Chondrocyte (in vitro differentiated cells): ENCODE results near the gene HOXC6. TPM values are rescaled to one million over a fixed set of nuclear protein-coding genes. Genes with fewer than 3 reads are reported as not detected.

Source experiments
- DNase-seq: peaks from one replicate; pipeline ENCODE4 v3.0.0; 2021; ENCODE audit warnings: mixed read lengths, low spot score
- H3K27ac Mint-ChIP-seq: one replicate; pipeline ENCODE4 v1.8.0; 2021; ENCODE audit warnings: mild to moderate bottlenecking, moderate library complexity, mixed read lengths; ENCODE audit not compliant: unreplicated experiment
- H3K27me3 Mint-ChIP-seq: 2 replicates; pipeline ENCODE4 v1.8.0; 2021; ENCODE audit warnings: low read depth, mixed read lengths
- H3K36me3 Mint-ChIP-seq: 2 replicates; pipeline ENCODE4 v1.8.0; 2021; ENCODE audit warnings: low read depth, mixed read lengths
- H3K4me1 Mint-ChIP-seq: 2 replicates; pipeline ENCODE4 v1.8.0; 2021; ENCODE audit warnings: low read depth, mild to moderate bottlenecking, mixed read lengths
- H3K4me3 Mint-ChIP-seq: one replicate; pipeline ENCODE4 v1.8.0; 2021; ENCODE audit warnings: mild to moderate bottlenecking, moderate library complexity, mixed read lengths; ENCODE audit not compliant: unreplicated experiment
- H3K9me3 Mint-ChIP-seq: 2 replicates; pipeline ENCODE4 v1.8.0; 2021; ENCODE audit warnings: low read depth, mixed read lengths
- CTCF ChIP-seq: fragments of 200-600 bp; sonication (generic); IDR thresholded peaks from 2 replicates; pipeline ENCODE4 v1.5.0; 2021; ENCODE audit warnings: antibody characterized with exemption, mild to moderate bottlenecking, moderate library complexity
- total RNA-seq: library from RNA; stranded (reverse); gene quantifications from 3 replicates; pipeline ENCODE4 v1.2.1, GENCODE V29; 2021

HOXC6 gene
- total RNA-seq, 1 donor from 2014 or later, result not detected

DNA sequence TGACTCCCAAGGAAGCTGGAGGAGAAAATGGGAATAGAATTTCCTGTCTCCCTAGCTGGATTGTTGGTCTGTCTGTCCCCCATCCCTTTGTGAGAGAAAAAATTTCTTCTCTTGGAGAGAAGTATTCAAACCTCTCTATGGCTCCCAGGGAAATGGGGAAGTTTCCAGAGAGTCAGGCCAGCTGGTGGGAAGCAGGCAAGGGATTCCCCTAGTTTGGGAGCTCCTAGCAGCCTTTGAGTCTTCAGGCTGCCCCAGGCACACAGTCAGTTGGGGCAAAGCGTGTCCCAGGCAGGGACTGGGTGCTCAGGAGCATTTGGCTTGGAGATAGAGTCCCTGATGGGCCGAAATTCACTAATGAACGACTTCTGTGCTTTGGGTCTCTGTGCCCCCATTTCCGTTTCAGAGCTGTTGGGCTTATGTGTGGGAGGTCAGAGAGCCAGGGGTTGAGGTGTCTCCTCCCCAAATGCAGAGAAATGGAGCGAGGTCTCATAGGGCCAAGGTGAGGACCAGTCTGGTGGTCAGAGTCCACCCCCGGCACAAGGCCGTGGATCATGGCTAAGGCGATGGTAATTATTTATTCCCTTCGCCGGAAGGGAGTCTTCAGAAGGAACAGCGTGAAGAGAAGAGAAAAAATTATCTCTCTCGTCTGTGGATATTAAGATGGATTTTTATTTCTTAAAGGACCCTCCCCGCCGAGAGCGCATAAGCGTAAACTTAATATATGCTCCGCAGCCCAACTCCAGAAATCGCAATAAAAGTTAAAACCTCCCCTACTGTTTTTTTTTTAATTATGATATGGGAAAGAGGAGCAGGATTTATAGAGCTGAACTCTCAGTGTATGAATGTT is 34.9 kb upstream of the HOXC6 start:
- H3K36me3 Mint-ChIP-seq, result peaks cover 5% of the 10 kb centered on the region
- no peak for TF ChIP-seq CTCF
- H3K9me3 Mint-ChIP-seq, result no peaks in the 10 kb centered on the region
- peak overlapping the region; percentile 40 for H3K4me3 Mint-ChIP-seq
- H3K4me1 Mint-ChIP-seq, result peaks cover 20% of the 10 kb centered on the region
- DNase-seq, result no peak
- H3K27me3 Mint-ChIP-seq, result peaks cover 93% of the 10 kb centered on the region
- H3K27ac Mint-ChIP-seq, result no peak overlapping the region

GRCh38 chr12:53994009-53994263 is 34.3 kb upstream of the HOXC6 start:
- no peak for TF ChIP-seq CTCF
- Mint-ChIP-seq H3K9me3 (no peaks in the 10 kb centered on the region), H3K4me1 (peaks cover 20% of the 10 kb centered on the region), H3K27ac (no peak overlapping the region), H3K4me3 (peak overlapping the region; percentile 40), H3K27me3 (peaks cover 93% of the 10 kb centered on the region), H3K36me3 (peaks cover 5% of the 10 kb centered on the region)
- DNase-seq, result no peak

GRCh38 chr12:53994264-53995001 is 33.8 kb upstream of the HOXC6 start:
- Mint-ChIP-seq H3K4me3 (peak overlapping the region; percentile 69), H3K9me3 (no peaks in the 10 kb centered on the region), H3K36me3 (peaks cover 5% of the 10 kb centered on the region), H3K4me1 (peaks cover 20% of the 10 kb centered on the region), H3K27ac (no peak overlapping the region), H3K27me3 (peaks cover 91% of the 10 kb centered on the region)
- TF ChIP-seq CTCF, result no peak
- DNase-seq, result no peak

GRCh38 chr12:53995002-53995377 is 33.2 kb upstream of the HOXC6 start:
- peaks cover 88% of the 10 kb centered on the region for H3K27me3 Mint-ChIP-seq
- no peak overlapping the region for H3K27ac Mint-ChIP-seq
- no peak for TF ChIP-seq CTCF
- DNase-seq, result no peak
- no peaks in the 10 kb centered on the region for H3K9me3 Mint-ChIP-seq
- peaks cover 21% of the 10 kb centered on the region for H3K4me1 Mint-ChIP-seq
- peaks cover 5% of the 10 kb centered on the region for H3K36me3 Mint-ChIP-seq
- H3K4me3 Mint-ChIP-seq, result peak overlapping the region; percentile 69

DNA sequence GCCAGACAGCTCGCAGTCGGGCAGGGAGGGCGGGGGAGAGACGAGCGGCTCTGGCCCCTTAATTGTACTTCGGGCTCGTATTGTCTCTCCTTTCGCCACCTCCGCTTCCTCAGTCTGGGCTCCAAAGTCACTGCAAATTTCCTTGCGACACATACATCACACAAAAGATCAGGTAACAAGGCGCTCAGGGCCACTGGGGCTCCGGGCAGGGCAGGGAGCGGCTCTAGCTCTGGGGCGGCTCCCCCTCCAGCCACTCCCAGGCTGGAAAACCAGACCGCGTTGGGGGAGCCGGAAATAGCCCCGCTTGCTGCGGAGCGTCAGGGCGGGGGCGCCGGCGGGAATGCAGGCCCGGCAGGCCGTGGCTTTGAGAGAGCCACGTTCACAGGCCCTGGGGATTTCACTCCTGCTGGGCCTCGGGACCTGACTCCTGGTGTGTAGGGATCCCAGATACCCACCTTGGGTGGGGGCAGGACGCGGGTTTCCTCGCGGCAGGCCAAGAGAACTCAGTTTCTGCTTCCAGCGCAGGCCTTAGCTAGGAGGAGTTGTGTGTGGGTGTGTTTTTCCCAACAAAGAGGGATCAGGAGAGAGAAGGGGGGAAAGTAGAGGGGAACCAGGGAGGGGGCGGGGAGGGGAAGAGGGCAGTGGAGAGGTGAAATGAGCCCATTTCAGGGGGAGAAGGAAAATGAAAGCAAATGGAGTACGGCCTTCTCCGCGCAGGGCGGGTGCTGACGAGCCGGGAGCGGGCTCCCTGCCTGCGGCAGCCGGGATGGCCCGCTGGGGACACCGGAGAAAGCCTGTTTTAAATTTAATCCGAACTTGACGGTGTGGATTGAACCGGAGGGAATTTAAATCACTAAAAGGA is 32.6 kb upstream of the HOXC6 start:
- Mint-ChIP-seq H3K4me3 (peak overlapping the region; percentile 69), H3K4me1 (peaks cover 23% of the 10 kb centered on the region), H3K27me3 (peaks cover 86% of the 10 kb centered on the region), H3K36me3 (peaks cover 5% of the 10 kb centered on the region), H3K27ac (no peak overlapping the region), H3K9me3 (no peaks in the 10 kb centered on the region)
- TF ChIP-seq CTCF, result no peak
- DNase-seq, result no peak
